ENCODE results near the gene NIP7.

NIP7 gene

GRCh38 chr16:69319381-69319780 is 20.2 kb upstream of the NIP7 start:
- DNase-seq, result no peak

- DNase-seq, result no peak
Measured at GRCh38 chr16:69319826-69320739, 19.5 kb upstream of the NIP7 start.

GRCh38 chr16:69320740-69321073 is 18.9 kb upstream of the NIP7 start:
- no peak for DNase-seq

- no peak for DNase-seq
Measured at GRCh38 chr16:69321080-69321479, 18.5 kb upstream of the NIP7 start.

GRCh38 chr16:69322343-69322742 is 17.2 kb upstream of the NIP7 start:
- no peak for DNase-seq

- DNase-seq, result no peak
Measured at GRCh38 chr16:69323415-69323814, 16.2 kb upstream of the NIP7 start.

GRCh38 chr16:69324013-69324531 is 15.5 kb upstream of the NIP7 start:
- DNase-seq, result no peak

- DNase-seq, result no peak
Measured at GRCh38 chr16:69324585-69325253, 14.9 kb upstream of the NIP7 start.

- DNase-seq, result no peak
Measured at GRCh38 chr16:69325784-69326171, 13.8 kb upstream of the NIP7 start.

- DNase-seq, result no peak
Measured at GRCh38 chr16:69326172-69326873, 13.2 kb upstream of the NIP7 start.

GRCh38 chr16:69327585-69328310 is 11.8 kb upstream of the NIP7 start:
- no peak for DNase-seq

GRCh38 chr16:69328854-69329316 is 10.7 kb upstream of the NIP7 start:
- DNase-seq, result no peak

- DNase-seq, result peak in 1 of 2 experiments; percentile 4
Measured at GRCh38 chr16:69329369-69330285, 9.9 kb upstream of the NIP7 start.

- DNase-seq, result peak; percentile 76 to 84
Measured at GRCh38 chr16:69330286-69331109, 9.1 kb upstream of the NIP7 start, which contains the start of gene PDF. PDF (minus strand) TSS chr16:69330588; CDS start chr16:69330570, 18 bp downstream.

- DNase-seq, result no peak
Measured at GRCh38 chr16:69334696-69335095, 4.9 kb upstream of the NIP7 start.

- DNase-seq, result no peak
Measured at GRCh38 chr16:69338557-69339288, 849 bp upstream of the NIP7 start.

- DNase-seq, result no peak
Measured at GRCh38 chr16:69340095-69340644, 598 bp downstream of the NIP7 start.

GRCh38 chr16:69344171-69344570 is 4.6 kb downstream of the NIP7 start:
- no peak for DNase-seq

GRCh38 chr16:69345923-69346322 is 6.4 kb downstream of the NIP7 start:
- DNase-seq, result no peak
